Stimulated activated CD8-positive, alpha-beta memory T cell treated with anti-CD3 and anti-CD28 coated beads, Interleukin-4, amount 100 ng/mL, for 48 hours (primary cell): ENCODE measurements around the gene APBB2.

Experiments
- DNase-seq: peaks from one replicate; pipeline ENCODE4 v3.0.0-alpha.2; 2020

The APBB2 gene

DNA sequence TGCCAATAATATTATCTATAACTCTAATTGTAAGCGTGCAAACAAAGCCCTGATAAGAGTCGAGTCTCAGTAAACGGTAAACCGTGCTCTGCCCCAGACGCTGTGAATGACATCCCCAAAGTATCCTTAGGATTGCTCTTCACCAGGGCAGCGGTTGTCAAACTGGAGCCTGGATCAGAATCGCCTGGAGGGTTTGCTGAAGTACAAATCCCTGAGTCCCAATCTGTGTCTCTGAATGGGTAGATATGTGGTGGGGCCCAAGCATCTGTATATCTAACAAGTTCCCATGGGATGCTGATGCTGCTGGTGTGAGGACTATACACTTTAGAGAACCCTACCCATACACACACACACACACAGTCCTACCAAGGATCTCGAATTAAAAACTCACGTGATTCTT is 813 bp upstream of the APBB2 start:
- no peak for DNase-seq

DNA sequence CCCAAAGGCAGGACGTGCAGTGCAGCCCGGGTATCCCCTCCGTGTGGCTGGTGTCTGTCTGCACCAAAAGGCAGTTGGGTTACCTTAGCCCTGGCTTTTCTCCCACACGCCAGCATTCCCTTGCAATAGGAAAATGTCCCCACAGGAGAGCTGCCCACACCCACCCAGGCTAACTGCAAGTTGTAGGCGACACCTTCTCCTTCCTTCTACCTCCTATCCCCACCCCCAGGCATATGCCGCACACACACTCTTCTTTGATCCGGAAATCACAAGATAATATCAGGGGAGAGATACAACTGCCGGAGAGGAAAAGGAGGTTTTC is 444 bp upstream of the APBB2 start:
- no peak for DNase-seq

DNA sequence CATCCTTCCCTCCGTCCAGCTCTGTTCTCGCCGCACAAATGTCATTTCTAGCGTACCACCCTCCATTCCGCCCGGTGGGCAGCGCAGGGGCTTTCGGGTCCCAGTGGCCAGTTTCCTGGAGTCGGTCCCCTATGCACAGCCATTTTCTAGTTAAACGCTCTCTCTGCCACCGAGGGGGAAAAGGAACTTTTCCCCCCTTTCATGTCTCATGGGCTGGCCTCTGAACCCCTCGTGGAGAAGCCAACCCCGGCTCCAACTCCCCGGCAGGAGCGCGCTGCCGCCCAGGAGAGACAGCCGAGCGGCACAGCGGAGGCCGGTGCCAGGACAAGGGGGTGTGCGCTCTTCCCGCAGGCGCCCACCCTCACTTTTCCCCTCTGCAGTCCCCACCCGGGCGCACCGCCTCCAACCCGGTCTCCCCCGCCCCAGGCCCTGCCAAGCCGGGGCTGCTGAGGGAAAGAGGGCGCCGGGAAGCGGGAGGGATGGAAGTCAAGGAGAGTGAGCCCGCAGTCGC is 662 bp downstream of the APBB2 start:
- DNase-seq: peak; percentile 29

DNA sequence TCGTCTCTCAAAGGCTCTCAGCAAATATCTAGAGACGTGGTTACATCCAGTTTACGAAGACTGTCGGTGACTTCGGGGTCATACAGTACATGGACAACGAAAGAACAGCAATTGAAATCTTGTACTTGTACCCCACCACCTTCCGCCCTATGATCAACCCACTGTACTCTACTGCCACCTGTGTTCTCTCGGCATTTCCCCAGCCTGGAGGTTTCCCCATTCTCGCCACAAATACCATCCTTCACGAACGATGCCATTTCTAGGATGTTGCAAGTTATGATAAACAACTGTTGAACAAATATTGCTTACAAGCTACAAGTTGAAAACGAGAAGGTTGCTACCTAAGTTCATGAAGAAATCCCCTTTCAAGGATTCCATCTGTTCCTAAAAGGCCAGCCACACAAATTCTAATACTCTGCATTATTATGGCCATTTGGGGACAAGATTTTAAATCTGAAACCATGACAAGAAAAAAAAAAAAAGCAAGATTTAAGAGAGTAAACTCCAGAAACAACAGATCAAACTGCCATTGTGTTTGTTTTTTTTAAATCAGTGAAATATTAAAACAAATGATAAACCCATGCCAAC is 1.6 kb downstream of the APBB2 start:
- no peak for DNase-seq

DNA sequence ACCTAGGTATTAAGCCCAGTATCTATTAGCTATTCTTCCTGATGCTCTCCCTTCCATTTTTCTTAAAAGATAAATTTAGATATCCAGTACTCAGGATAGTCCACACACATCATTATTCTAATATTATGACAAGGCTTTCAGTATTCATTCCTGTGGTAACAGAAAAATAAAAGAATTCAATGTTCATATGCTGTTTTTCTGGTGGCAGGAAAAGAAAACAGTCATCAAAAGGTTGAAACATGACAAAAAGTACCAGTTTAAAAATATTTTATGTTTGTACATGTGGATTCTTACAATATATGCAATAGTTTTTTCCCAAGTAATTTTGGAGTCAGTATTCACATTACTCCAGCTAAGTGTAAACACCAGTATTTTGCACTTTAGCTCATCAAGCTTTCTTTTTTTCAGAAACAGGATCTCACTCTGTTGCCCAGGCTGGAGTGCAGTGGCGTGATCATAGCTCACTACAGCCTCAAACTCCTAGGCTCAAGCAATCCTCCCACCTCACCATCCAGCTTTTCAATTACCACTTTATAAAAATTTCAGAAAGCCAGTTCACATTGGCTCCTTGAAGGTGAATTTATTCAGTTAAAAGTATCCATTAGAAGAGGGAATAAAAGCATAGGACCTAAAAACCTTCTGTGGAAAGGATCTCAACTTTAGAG is 2.3 kb downstream of the APBB2 start:
- DNase-seq: no peak

DNA sequence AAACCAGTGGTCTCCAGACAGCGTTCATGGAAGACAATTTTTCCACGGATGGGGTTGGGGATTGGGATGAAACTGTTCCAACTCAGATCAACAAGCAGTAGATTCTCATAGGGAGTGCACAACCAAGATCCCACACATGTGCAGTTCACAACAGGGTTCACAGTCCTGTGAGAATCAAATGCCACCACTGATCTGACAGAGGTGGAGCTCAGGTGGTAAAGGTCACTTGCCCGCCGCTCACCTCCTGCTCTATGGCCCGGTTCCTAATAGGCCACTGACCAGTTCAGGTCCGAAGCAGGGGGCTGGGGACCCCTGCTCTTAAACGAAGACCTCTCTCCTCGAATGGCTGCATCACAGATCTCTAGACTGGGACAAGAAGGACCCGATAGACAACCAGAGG is 4.4 kb downstream of the APBB2 start:
- no peak for DNase-seq

DNA sequence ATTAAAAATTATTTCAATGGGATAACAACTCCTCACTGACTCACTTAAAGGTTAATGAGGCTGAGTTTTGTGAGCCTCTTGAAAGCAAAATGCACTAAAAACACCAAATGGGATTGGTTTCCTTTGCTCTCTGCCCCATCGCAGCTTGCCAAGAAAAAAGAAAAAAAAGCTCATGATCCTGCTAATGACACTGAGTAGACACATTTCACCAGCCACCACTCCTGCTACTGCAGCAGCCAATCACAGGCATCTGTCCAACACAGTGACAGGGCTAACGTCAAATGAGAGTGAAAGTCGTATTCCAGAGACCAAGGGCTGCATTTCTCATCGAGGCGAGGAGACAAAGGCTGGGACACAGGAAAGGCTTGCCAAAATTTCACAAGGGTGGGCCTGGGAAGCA is 5.2 kb downstream of the APBB2 start:
- no peak for DNase-seq

DNA sequence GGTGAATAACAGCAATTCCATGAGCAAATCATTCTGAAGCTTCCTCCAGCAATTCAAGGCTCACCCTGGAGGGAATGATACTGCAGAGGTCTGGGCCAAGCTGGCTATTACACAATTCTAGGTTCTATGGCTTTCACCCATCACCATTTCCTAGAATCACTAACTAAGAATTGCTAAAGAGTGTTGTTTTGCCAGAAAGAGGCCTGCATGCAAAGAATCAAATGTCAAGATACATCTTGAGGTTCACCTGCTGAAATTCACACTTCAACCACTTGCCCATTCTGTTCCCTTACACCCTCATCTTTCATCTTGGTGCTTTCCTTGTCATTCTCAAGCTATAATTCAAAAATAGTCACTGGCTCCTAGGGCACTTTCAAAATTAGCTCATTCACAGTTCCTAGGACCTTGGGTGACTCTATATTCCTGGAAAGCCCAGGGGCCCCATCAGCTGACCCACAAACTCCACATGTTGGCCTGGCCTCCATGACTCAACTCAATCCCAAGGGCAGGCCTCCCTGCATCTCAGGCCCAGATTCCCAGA is 7.0 kb downstream of the APBB2 start:
- DNase-seq: no peak

DNA sequence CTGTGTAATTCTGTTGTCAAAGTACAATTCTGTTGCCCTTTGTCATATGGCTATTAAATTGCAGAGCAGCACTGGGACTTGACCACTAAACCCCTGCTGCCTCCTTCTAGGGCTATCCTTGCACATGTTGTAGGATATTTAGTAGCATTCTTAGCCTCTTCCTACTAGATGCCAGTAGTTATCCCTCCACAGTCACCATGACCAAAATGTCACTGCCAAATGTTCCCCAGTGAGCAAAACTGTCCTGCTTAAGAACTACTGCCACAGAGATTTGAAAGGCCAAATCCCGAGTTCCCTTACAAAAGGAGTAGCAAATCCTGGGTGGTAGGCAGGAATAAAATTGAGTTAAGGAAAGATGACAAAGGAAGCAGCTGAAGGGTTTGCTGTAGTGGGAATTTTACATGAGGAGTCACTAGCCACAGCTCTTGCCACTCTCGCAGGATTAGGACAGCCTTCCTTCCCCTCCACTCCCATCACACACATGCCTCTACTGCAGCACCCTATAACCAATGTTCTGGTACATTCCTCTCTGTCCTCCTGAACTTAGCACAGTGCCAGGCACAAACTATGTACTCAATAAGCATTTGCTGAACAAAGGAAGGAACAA is 8.4 kb downstream of the APBB2 start:
- DNase-seq: no peak

DNA sequence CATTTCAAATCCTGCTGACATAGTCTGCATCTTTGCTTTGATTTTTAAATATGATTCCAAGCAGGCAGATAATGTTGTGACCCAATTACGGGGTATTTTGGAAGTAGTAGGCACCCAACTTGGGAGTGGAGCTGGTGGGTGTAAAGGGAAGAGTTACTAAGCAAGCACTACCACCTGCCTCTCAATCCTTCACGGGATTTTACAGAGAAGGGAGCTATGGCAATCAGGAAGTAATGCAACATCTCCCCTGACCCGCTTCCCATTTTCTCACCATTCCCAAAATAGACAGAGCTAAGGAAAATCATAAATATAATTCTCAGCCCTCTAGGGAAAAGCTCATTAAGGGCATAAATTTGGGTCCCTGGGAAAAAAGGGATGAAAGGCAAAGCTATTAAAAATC is 9.2 kb downstream of the APBB2 start:
- DNase-seq: no peak

DNA sequence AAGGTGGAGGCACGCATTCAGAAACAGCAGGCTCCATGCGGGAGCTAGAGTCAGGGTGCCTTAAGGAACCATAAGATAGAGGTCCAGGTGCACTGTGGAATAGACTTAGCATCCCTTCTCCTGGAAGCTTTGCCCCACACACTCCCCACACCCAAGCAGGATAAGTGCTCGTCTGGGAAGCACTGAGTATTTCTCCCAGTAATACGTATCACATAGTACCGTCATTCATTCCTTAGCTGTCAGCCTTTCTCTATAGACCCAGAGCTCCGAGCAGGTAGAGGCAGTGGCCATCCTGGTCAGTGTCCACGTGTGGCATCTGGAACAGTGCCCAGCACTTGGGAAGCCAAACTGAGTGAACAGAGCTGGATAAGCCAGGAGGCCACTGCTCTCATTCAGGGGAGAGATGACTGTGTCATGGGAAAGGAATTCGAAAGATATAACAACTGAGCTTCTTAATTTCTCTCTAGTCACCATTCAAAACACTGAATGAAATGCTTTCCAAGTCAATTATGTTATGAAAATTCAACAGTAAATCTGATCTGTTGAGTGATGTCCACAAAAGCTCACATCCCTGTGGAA is 9.9 kb downstream of the APBB2 start:
- DNase-seq: no peak

DNA sequence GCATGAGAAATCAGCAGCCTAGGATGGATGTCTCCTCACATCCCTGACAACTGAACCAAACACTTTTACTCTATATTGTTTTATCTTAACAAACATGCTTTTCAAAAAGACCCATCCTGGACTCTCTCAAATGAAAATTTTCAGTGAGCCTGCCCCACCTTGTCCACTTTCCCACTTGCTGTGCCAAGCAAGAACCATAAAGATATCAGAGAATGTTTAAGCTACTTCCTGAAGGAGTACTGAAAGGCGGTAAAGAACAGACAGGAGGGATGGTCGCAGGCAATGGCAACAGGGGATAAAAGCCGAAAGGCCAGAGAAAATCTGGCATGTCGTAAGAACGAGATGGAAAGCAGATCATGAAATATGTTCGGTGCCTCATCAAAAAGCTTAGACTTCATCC is 10.5 kb downstream of the APBB2 start:
- DNase-seq: no peak

DNA sequence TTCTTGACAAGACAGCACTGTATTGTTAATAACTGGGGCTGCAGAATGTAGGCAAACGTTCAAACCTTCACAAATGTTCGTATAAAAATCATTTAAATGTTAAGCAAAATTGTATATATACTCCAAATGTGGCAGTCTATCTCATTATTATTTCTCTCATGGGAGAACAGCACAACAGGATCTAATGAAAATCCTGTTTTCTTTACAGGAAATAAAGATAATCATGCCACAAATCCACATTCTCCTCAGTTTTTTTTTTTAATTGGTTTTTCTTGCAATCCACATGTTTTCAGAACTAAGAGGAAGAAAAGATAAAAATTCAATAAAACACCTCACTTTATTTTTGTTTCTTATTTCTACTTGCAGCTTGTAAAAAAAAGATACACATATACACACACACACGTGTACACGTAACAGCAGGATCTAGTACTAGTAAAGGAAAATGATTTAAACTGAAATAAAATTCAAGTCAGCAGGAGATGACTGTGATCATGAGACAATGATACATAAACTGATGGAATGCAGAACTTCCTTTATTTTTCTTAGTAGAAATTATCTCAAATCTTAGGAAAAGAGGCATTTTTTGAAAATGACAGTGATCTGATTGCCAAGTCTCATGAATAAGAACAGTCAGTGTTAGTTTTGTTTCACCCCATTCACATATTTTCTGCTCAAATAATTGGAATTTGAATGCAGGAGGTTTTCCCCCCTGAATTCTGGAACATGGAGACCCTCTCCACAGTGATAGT is 11.3 kb downstream of the APBB2 start:
- no peak for DNase-seq

DNA sequence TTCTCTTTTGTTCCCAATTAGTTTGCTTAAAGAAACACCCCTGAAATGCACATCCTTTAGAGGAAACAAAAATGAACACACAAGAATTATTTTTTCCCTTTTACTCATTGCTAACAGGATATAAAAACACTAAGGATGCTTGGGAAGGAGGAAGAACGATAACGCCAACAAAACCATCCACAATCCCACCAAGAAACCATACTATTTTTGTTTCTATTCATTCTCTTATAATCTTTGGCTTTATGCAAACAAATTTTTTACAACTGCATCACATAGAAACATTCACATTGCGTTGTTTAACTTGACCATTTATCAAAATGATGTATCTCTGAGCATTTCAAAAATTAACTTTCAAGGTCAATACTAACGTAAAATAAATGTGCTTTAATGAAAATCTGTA is 12.0 kb downstream of the APBB2 start:
- DNase-seq: no peak

DNA sequence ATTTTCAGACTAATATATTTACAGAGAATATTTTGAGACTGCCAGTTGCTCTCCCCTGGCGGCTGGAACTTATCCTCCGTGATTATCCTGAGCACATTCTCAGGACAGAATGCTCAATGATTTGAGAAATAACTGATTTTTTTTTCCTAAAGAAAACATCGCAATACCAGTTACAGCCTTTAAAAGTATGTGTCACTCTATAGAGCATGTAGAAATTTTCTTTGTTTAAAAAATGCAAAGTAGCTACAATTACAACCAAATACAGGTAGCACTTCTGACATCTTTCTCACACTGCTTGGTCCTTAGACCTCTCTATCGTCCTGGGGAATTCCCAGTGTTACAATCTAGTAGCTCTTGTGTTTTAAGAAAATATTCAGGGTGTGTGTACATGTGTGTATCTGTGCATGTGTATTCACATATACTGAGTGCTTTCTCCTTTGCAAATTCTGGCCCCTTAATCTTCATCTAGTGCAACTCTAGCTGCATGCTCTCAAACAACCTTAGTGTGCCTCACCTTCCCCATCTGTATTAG is 13.8 kb downstream of the APBB2 start:
- no peak for DNase-seq

DNA sequence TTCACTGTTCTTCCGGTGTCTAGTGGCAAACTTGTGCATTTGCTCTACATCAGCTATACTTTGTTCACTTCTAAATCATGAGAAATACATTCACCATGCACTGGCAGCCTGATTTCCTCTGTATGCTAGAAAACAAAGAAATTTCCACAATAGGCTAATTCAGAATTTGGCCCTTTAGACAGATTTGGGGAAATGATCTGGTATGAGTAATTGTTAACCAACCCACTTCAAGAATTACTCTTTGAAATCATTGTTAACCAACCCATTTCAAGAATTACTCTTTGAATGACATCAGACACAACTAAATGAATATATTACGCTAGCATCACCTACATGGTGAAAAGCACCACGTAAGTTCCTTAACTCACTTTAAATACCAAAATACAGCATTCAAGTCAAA is 14.6 kb downstream of the APBB2 start:
- no peak for DNase-seq

DNA sequence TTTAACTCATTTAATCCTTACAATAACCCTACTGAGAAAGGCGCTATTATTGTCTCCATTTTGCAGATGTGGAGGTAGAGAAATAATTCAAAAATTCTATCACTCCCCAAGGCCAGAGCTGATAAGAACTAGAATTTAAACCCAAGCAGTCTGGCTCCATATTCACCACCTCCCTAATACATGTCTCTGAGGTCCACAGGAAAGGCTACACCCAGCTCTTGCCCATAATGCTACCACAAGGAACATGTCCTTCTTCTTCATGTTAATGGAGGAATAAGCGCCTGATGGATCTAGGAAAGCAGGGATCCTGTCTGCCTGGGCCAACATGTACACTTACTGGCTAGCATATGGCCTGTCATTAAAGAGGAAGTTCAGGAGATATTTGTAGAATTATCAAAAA is 16.3 kb downstream of the APBB2 start:
- DNase-seq: no peak

DNA sequence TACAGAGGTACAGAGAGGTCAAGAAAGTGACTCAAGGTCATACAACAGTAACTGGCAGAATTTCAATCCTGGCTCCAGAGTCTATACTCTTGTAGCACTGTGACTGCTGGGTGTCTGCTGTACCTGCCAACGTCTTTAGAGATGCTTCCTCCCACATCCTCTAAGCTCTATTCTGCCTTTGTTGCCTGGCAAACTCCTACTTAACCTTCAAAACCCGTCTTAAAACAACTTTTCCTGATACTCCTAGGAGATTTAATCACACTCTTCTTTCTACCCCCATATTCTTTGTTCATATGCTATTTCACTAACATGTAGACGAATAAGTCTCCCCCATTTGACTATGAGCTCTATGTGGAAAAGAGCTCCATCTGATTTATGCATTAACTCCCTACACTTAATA is 16.8 kb downstream of the APBB2 start:
- no peak for DNase-seq

DNA sequence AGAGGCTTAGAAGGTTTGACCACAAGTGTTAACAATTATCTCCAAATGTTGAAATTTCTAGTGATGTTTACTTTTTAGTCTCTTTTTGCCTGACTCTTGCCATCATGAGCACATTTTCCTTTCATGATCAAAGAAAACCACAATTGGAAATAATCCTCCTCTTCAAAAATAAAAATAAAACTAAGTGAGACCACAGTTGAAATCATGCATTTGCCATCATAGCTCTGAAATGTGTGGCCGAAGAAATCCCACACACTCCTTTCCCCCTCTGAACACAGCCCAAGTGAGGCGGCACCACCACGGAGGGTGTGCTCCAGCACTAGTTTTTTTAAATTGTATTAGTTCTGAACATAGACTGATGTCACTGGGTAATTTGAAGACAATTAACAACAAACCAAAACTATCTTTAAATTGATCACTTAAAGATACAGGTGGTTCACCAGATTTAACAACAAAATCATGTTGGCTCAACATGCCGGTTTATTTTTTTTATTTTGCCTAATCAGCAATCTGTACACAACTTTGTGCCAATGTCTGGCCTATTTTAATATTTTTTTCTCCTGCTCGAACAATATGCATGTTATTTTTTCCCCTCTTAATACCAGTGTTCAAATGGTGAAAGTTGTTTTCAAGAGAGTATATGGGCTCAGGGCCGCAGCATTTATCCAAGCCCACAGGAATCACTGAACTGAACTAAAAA is 17.6 kb downstream of the APBB2 start:
- DNase-seq: no peak

DNA sequence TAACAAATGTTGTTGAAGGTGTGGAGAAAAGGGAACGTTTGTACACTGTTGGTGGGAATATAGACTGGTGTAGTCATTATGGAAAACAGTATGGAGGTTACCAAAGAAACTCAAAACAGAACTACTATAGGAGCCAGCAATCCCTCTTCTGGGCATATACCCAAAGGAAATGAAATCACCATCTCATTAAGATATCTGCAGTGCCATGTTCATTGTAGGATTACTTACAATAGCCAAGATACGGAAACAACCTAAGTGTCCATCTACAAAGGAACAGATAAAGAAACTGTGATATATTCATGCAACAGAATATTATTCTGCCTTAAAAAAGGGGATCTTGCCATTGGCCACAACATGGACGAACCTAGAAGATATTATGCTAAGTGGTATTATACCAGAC is 22.2 kb downstream of the APBB2 start:
- no peak for DNase-seq

DNA sequence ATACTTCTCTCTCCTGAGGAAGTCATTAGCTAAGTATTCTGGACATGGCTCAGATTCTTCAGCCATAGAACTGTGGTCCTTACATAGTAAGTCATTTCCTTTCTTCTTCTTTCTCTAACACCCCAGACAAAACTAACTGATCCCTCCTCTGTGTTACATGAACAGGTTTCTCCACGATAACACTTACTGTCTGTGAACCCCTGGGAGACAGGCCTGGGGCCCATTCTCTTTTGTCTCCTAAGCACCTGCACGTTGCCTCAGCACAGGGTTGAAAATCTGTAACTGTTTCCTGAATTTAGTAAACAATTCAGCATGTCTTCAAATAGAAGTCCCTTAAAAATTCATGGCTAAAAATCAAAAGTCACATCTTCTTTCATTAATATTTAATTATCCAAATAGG is 24.7 kb downstream of the APBB2 start:
- DNase-seq: no peak

DNA sequence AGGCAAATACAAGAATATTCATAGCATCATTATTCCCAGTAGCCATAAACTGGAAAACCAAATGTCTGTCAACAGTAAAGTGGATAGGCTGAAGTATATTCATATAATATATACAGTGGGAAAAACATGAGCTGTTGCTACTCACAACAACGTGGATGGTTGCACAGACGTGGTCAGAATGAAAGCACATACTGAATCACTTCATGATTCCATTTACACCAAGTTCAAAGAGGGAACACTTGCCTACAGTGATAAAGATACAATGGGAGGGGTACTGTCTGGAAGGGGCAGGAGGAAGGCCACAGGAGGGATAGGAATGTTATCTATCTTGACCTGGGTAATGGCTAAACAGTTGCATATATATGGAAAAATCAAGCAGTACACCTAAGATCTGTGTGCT is 25.3 kb downstream of the APBB2 start:
- no peak for DNase-seq
